ENCODE data around the gene PLXNA2. TPM values are rescaled to one million over a fixed set of nuclear protein-coding genes. Genes with fewer than 3 reads are reported as not detected.

The PLXNA2 gene
- total and polyA plus RNA-seq, 2 of the 13 experiments (the other 11 are each of a cell fraction or from before 2014, with no cell fraction given): 1.1 to 2.1 TPM

GRCh38 chr1:208163539-208163938 is 80.6 kb downstream of the PLXNA2 start (continued):
- TF ChIP-seq HOXA5 (CRISPR knock-in tag; IDR thresholded peaks at IDR 0.05) (no peak), FOXO4 (CRISPR knock-in tag; conservative IDR thresholded peaks at IDR 0.05) (no peak), ZNF576 (CRISPR knock-in tag; IDR thresholded peaks at IDR 0.05) (no peak), POGK (CRISPR knock-in tag; conservative IDR thresholded peaks at IDR 0.05) (0 out of 2 replicates have a peak, but pooled peaks have one; percentile 31), FOXP1 (IDR thresholded peaks at IDR 0.05) (no peak), FOXP1 (CRISPR knock-in tag; IDR thresholded peaks at IDR 0.05) (0 out of 2 replicates have a peak, but pooled peaks have one; percentile 42), BATF2 (CRISPR knock-in tag; IDR thresholded peaks at IDR 0.05) (no peak), HDAC1 (CRISPR knock-in tag; IDR thresholded peaks at IDR 0.05) (no peak), NKX3-1 (CRISPR knock-in tag; IDR thresholded peaks at IDR 0.05) (no peak), NR2C2 (CRISPR knock-in tag; IDR thresholded peaks at IDR 0.05; ENCODE audit: borderline replicate concordance) (no peak), GATA4 (IDR thresholded peaks at IDR 0.05; ENCODE audit: borderline replicate concordance, low read depth) (no peak), MTA3 (CRISPR knock-in tag; IDR thresholded peaks at IDR 0.05) (no peak), ZGPAT (CRISPR knock-in tag; IDR thresholded peaks at IDR 0.05) (peak; percentile 51; the same call in 1 of the 2 replicates), THAP11 (CRISPR knock-in tag; IDR thresholded peaks at IDR 0.05) (0 out of 2 replicates have a peak, but pooled peaks have one; percentile 29), MYNN (CRISPR knock-in tag; IDR thresholded peaks at IDR 0.05; ENCODE audit: low read depth) (no peak), ZFP90 (CRISPR knock-in tag; IDR thresholded peaks at IDR 0.05; ENCODE audit: borderline replicate concordance) (no peak), ZNF430 (CRISPR knock-in tag; IDR thresholded peaks at IDR 0.05) (no peak), ZNF275 (CRISPR knock-in tag; IDR thresholded peaks at IDR 0.05; ENCODE audit: borderline replicate concordance) (no peak), SMAD9 (CRISPR knock-in tag; IDR thresholded peaks at IDR 0.05) (no peak), SPEN (CRISPR knock-in tag; IDR thresholded peaks at IDR 0.05; ENCODE audit: low read depth) (no peak), MAFF (IDR thresholded peaks at IDR 0.05; ENCODE audit: low read depth, low read length) (no peak), LBX2 (CRISPR knock-in tag; IDR thresholded peaks at IDR 0.05; ENCODE audit: borderline replicate concordance) (no peak), ZNF704 (CRISPR knock-in tag; IDR thresholded peaks at IDR 0.05; ENCODE audit: borderline replicate concordance) (no peak)

All from HepG2 (cell line).